HEK293T (cell line): ENCODE results near the gene ANKRD34A.

Experiments used
- CTCF ChIA-PET: fragments of 350-600 bp; formaldehyde crosslinking; extraction: SDS; loops from one replicate; lab custom pipeline; 2021; ENCODE audit warnings: antibody characterized with exemption, inconsistent platforms; lab: Yijun Ruan, JAX
- POLR2A ChIA-PET: fragments of 350-600 bp; formaldehyde crosslinking; extraction: SDS; loops from one replicate; lab custom pipeline; 2020; ENCODE audit warnings: antibody characterized with exemption, inconsistent platforms; lab: Yijun Ruan, JAX
- DNase-seq: peaks from one replicate; pipeline ENCODE4 v3.0.0; 2012; ENCODE audit warnings: mixed read lengths; ENCODE audit errors: extremely low spot score
- ARNT ChIP-seq: fragments of 450-650 bp; IDR thresholded peaks from 2 replicates; pipeline ENCODE4 v1.6.1; 2017; ENCODE audit warnings: mild to moderate bottlenecking
- CTBP1 ChIP-seq: fragments of 450-650 bp; IDR thresholded peaks from 2 replicates; pipeline ENCODE4 v1.6.1; 2016; ENCODE audit warnings: borderline replicate concordance
- ELF4 ChIP-seq: fragments of 450-650 bp; IDR thresholded peaks from 2 replicates; pipeline ENCODE4 v1.6.1; 2017; ENCODE audit warnings: antibody characterized with exemption
- FOXA1 ChIP-seq: fragments of 450-650 bp; IDR thresholded peaks from 2 replicates; pipeline ENCODE4 v1.6.1; 2016; ENCODE audit warnings: mild to moderate bottlenecking
- FOXK2 ChIP-seq: fragments of 450-650 bp; IDR thresholded peaks from 2 replicates; pipeline ENCODE4 v1.6.1; 2016; ENCODE audit warnings: mild to moderate bottlenecking
- FOXM1 ChIP-seq: fragments of 450-650 bp; IDR thresholded peaks from 2 replicates; pipeline ENCODE4 v1.6.1; 2017; ENCODE audit warnings: mild to moderate bottlenecking, borderline replicate concordance
- HDGF ChIP-seq: fragments of 450-650 bp; IDR thresholded peaks from 2 replicates; pipeline ENCODE4 v1.6.1; 2017; ENCODE audit warnings: antibody characterized with exemption, borderline replicate concordance
- L3MBTL2 ChIP-seq: fragments of 450-650 bp; conservative IDR thresholded peaks from 2 replicates; pipeline ENCODE4 v1.6.1; 2016; ENCODE audit warnings: mild to moderate bottlenecking
- LEF1 ChIP-seq: fragments of 450-650 bp; IDR thresholded peaks from 2 replicates; pipeline ENCODE4 v1.6.1; 2017; ENCODE audit warnings: mild to moderate bottlenecking, borderline replicate concordance
- NFRKB ChIP-seq: fragments of 450-650 bp; IDR thresholded peaks from 2 replicates; pipeline ENCODE4 v1.6.1; 2016; ENCODE audit warnings: mild to moderate bottlenecking, moderate library complexity
- PKNOX1 ChIP-seq: fragments of 450-650 bp; IDR thresholded peaks from 2 replicates; pipeline ENCODE4 v1.6.1; 2016
- SP1 ChIP-seq: fragments of 450-650 bp; IDR thresholded peaks from 2 replicates; pipeline ENCODE4 v1.6.1; 2017
- SUZ12 ChIP-seq: fragments of 450-650 bp; IDR thresholded peaks from 2 replicates; pipeline ENCODE4 v1.6.1; 2016; ENCODE audit warnings: mild to moderate bottlenecking
- TARDBP ChIP-seq: fragments of 450-650 bp; IDR thresholded peaks from 2 replicates; pipeline ENCODE4 v1.6.1; 2016
- ZNF384 ChIP-seq: fragments of 450-650 bp; IDR thresholded peaks from 2 replicates; pipeline ENCODE4 v1.6.1; 2016

ANKRD34A gene

GRCh38 chr1:145995964-145996432 lies 31.6 kb upstream of the ANKRD34A start:
- TF ChIP-seq ELF4 (no peak), FOXA1 (no peak), HDGF (no peak), L3MBTL2 (no peak), NFRKB (no peak), TARDBP (no peak), FOXK2 (no peak), CTBP1 (no peak), SUZ12 (no peak)
- ChIA-PET POLR2A (interaction anchor here (0.7 to 4.2 kb wide), 8 partner anchors 9 to 137 kb away, joined by 3 to 54 read pairs (median 6); partner anchors contain the start of genes ANKRD34A, PIAS3 and POLR3GL), CTCF (interaction anchor here (2.6 kb wide), 1 partner anchor 11 kb away, joined by 10 read pairs; no protein-coding TSS in a partner anchor)
- DNase-seq, result peak; percentile 47

DNA sequence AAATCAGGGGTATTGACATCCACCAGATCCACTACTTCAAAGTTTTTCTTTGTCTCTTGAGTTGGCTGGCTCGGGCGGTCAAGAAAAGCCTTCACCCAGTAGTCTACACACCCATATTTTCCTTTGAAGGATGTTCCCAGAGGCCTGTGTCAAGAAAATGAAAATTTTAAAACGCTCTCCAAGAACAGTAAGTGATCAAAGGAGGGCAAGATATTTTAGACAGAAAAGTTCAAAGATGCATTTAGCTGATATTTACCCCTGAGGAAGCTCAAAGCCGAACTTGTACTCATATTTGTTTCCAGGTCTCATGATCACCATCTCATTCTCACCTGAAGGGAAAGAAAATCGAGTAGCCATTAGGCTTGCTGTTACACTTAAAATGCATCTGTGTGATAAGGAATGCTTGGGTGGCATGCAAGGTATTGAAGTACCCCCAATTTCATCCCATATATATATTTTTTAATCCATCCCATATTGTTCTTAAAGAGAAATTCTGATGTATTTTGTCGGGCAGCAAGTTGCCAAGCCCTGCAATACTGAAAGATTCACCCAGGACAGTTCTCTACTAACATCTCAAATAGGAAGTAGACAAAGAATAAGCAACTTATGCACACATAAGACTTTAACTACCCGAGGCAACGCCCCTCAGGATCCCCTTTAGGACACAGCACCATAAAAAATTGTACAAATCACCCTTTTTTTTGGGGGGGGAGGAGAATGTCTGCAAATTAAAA lies 30.9 kb upstream of the ANKRD34A start:
- no peak for DNase-seq
- ChIA-PET POLR2A (interaction anchor here (0.9 to 4.2 kb wide), 5 partner anchors 8 to 42 kb away, joined by 3 to 54 read pairs (median 6); partner anchors contain the start of genes ANKRD34A and POLR3GL), CTCF (interaction anchor here (1.0 kb wide), 1 partner anchor 15 kb away, joined by 4 read pairs; no protein-coding TSS in a partner anchor)
- no peak for TF ChIP-seq FOXA1
- TF ChIP-seq SUZ12, result no peak
- no peak for TF ChIP-seq FOXM1
- TF ChIP-seq LEF1, result no peak
- no peak for TF ChIP-seq PKNOX1

DNA sequence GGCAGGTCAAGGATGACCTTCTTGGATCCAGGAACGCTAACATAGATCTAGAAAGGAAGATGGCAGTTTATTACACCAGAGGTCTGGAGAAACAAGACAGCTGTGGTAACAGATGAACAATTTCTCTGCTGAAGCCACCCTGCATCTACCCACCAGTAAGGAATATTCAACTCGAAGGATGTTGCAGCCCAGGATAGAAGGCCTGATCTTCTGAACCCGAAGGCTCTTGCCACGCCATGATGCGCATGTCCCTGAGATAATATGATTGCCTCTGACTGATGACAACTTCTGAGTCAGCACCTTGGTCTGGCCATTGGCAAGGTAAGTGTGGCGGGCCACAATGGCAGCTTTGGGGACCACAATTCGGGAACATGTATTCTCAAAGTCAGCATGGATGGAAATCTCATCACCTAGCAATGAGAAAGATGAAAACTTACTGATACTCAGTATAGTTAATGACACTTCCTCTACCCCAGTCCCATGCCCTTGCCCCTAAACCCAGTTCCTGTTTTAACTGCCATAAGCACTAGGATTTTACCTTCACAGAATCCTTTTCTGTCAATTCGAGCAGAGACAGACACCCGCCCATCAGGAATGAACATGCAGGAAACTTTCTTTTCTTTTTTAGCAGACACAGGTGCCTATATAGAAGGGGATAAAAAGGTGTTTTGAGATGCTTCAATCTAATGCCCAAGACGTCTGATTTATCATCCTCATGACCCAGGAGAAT lies 30.2 kb upstream of the ANKRD34A start:
- 0 out of 2 replicates have a peak, but pooled peaks have one; percentile 6 for TF ChIP-seq PKNOX1
- no peak for TF ChIP-seq SP1
- TF ChIP-seq TARDBP, result no peak
- TF ChIP-seq ARNT, result no peak
- ChIA-PET POLR2A (interaction anchor here (0.9 to 8.2 kb wide), 7 partner anchors 14 to 135 kb away, joined by 3 to 115 read pairs (median 6); partner anchors contain the start of genes ANKRD34A, POLR3GL and RBM8A), CTCF (interaction anchor here (0.6 to 3.0 kb wide), 3 partner anchors 11 to 16 kb away, joined by 4 to 13 read pairs (median 4); no protein-coding TSS in a partner anchor)
- DNase-seq, result no peak

DNA sequence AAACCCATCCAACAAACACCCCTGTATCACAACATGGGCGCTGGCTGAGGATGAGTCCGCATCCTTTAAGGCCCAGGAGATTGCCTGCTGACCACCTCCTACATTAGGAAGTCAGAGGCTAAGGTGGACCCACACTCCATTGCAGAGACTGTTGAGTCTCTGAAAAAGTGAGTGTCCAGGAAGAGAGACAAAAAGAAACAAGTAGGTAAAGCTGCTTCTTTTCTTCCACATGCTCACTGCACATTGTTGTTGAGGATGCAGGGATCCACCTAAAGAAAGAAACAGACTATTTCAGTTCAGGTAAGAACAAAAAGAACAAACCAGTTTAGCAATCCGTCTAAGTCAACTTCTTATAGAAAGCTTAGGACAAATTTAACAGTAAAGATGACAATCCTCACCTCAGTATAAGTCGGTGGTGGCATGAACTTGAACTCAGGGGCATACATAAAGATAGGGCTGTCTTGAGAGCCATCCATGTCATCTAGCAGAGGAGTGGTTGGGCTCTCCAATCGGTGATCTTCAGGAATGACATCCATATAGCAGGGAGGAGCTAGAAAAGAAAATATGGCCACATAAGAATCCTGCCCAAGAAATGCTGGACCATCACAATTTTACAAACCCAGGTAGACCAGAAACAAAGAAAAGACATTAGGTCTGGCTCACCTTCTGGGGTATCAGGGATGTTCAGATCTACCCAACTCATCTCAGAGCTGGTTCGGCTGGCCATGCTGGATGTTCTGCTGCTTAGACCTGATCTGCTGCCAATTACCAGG lies 29.4 kb upstream of the ANKRD34A start:
- DNase-seq, result no peak
- TF ChIP-seq HDGF (no peak), CTBP1 (no peak), SUZ12 (no peak), FOXA1 (no peak), TARDBP (no peak), ELF4 (no peak), SP1 (no peak), L3MBTL2 (no peak), FOXK2 (no peak), NFRKB (no peak), PKNOX1 (no peak), LEF1 (no peak)
- ChIA-PET POLR2A (interaction anchor here (1.1 to 8.2 kb wide), 6 partner anchors 9 to 134 kb away, joined by 3 to 115 read pairs (median 12); partner anchors contain the start of genes ANKRD34A, POLR3GL and RBM8A), CTCF (interaction anchor here (0.6 to 3.0 kb wide), 2 partner anchors 12 to 15 kb away, joined by 4 to 13 read pairs; no protein-coding TSS in a partner anchor)

DNA sequence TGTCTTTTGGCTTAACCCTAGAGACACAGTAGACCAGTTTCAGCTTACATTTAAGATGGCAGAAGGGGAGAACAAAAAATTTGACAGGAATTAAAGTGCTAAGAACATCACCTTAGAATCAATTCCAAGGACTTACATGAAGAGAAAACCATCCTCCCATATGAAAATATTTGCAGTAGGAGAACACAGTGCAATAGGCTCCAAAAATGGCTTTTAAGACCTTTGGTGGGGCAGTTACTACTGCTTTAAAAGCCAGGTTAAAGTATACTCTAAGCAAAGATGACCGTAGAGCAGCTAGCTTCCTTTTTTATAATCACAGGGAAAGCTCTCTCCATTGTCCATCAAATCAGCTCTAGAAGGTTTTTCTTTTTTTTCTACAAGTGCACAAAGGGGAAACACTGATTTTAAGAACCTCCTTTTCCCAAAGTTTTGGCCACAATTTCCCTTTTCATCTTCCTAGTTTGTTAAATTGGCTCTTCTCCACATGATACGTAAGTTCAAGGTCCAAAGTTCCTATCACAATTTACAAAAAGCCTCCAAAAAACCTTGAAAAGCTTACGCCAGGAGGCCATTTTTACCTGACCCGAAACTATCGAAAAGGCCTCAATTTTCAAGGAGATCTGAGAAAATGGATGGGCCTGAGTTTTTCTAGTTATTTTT lies 28.7 kb upstream of the ANKRD34A start:
- ChIA-PET CTCF (interaction anchor here (3.0 kb wide), 1 partner anchor 15 kb away, joined by 13 read pairs; no protein-coding TSS in a partner anchor), POLR2A (interaction anchor here (1.9 to 8.2 kb wide), 4 partner anchors 10 to 66 kb away, joined by 6 to 115 read pairs (median 18); partner anchors contain the start of genes ANKRD34A, POLR3GL and RBM8A)
- no peak for DNase-seq
- no peak for TF ChIP-seq PKNOX1
- no peak for TF ChIP-seq ZNF384
- no peak for TF ChIP-seq LEF1
- no peak for TF ChIP-seq HDGF
- no peak for TF ChIP-seq TARDBP
- TF ChIP-seq NFRKB, result no peak
- TF ChIP-seq FOXM1, result no peak
- no peak for TF ChIP-seq ARNT
- no peak for TF ChIP-seq SP1
